DND-41 (cell line): ENCODE results near the gene KCNJ16.

ENCODE experiments used
- ATAC-seq: fragments of 200-7000 bp; cut with Tn5 transposase; 3 replicates; pipeline ENCODE4 v1.9.1; 2021; ENCODE audit warnings: low read depth; ENCODE audit not compliant: insufficient read depth
- DNase-seq: peaks from one replicate; pipeline ENCODE4 v3.0.0-alpha.2; 2020
- H2AFZ ChIP-seq: 2 replicates; pipeline ENCODE4 v1.6.0; 2012; ENCODE audit warnings: low read depth, low read length
- H3K27ac ChIP-seq: 2 replicates; pipeline ENCODE4 v1.5.1; 2012; ENCODE audit warnings: low read length, inconsistent platforms
- H3K27me3 ChIP-seq: fragments of 200-600 bp; sonication (generic); 2 replicates; pipeline ENCODE4 v1.6.0; 2012; ENCODE audit warnings: low read length, mild to moderate bottlenecking, inconsistent platforms; ENCODE audit not compliant: insufficient read depth, poor library complexity
- H3K36me3 ChIP-seq: 2 replicates; pipeline ENCODE4 v1.5.1; 2012; ENCODE audit warnings: low read length, inconsistent platforms; ENCODE audit not compliant: insufficient read depth
- H3K4me1 ChIP-seq: 2 replicates; pipeline ENCODE4 v1.5.1; 2012; ENCODE audit warnings: mild to moderate bottlenecking, low read length; ENCODE audit not compliant: insufficient read depth
- H3K4me2 ChIP-seq: 2 replicates; pipeline ENCODE4 v1.6.0; 2012; ENCODE audit warnings: mild to moderate bottlenecking, moderate library complexity, low read length, inconsistent platforms; ENCODE audit not compliant: insufficient read depth
- H3K4me3 ChIP-seq, 2 experiments: fragments of 200-600 bp in 1 of 2; shearing (Covaris generic) in 1 of 2; 2 replicates each; pipeline ENCODE4 v1.5.1; 2012 to 2016; ENCODE audit warnings: inconsistent platforms in 2 of 2, low read length in 2 of 2, mild to moderate bottlenecking in 2 of 2, low read depth in 1 of 2, moderate library complexity in 1 of 2
- H3K79me2 ChIP-seq: 2 replicates; pipeline ENCODE4 v1.6.0; 2012; ENCODE audit warnings: low read length, inconsistent platforms; ENCODE audit not compliant: insufficient read depth
- H3K9ac ChIP-seq: 2 replicates; pipeline ENCODE4 v1.6.0; 2012; ENCODE audit warnings: low read depth, mild to moderate bottlenecking, inconsistent platforms, low read length, moderate library complexity
- H3K9me3 ChIP-seq: 2 replicates; pipeline ENCODE4 v1.5.1; 2012; ENCODE audit warnings: low read length, moderate library complexity, mild to moderate bottlenecking, inconsistent platforms; ENCODE audit not compliant: insufficient read depth, severe bottlenecking
- H4K20me1 ChIP-seq: 2 replicates; pipeline ENCODE4 v1.6.0; 2012; ENCODE audit warnings: low read length; ENCODE audit not compliant: insufficient read depth
- EZH2 ChIP-seq: IDR thresholded peaks from 3 replicates; pipeline ENCODE4 v1.6.1; 2012; ENCODE audit warnings: borderline replicate concordance, low read depth, mild to moderate bottlenecking, moderate library complexity, low read length, inconsistent platforms; ENCODE audit not compliant: severe bottlenecking
- TF ChIP-seq, protein P1 (sequence below): IDR thresholded peaks from 2 replicates; pipeline ENCODE4 v1.5.1; 2012; ENCODE audit warnings: borderline replicate concordance, low read length, moderate library complexity, mild to moderate bottlenecking; ENCODE audit not compliant: poor library complexity, severe bottlenecking; ENCODE audit errors: extremely low read depth

The KCNJ16 gene

GRCh38 chr17:70107441-70107840, 32.4 kb downstream of the KCNJ16 start:
- no peaks in the 10 kb centered on the region for H3K79me2 ChIP-seq
- no peaks in the 10 kb centered on the region for H3K36me3 ChIP-seq
- TF ChIP-seq, protein P1, sequence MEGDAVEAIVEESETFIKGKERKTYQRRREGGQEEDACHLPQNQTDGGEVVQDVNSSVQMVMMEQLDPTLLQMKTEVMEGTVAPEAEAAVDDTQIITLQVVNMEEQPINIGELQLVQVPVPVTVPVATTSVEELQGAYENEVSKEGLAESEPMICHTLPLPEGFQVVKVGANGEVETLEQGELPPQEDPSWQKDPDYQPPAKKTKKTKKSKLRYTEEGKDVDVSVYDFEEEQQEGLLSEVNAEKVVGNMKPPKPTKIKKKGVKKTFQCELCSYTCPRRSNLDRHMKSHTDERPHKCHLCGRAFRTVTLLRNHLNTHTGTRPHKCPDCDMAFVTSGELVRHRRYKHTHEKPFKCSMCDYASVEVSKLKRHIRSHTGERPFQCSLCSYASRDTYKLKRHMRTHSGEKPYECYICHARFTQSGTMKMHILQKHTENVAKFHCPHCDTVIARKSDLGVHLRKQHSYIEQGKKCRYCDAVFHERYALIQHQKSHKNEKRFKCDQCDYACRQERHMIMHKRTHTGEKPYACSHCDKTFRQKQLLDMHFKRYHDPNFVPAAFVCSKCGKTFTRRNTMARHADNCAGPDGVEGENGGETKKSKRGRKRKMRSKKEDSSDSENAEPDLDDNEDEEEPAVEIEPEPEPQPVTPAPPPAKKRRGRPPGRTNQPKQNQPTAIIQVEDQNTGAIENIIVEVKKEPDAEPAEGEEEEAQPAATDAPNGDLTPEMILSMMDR, result no peak
- no peak for TF ChIP-seq EZH2
- H3K4me2 ChIP-seq, result no peak overlapping the region
- no peaks in the 10 kb centered on the region for H3K9me3 ChIP-seq
- H3K27ac ChIP-seq, result no peak overlapping the region
- no peak overlapping the region for H3K9ac ChIP-seq
- no peak overlapping the region for H2AFZ ChIP-seq
- no peak overlapping the region for H3K4me3 ChIP-seq
- DNase-seq (no peak), ATAC-seq (no peak)
- H3K4me1 ChIP-seq, result no peaks in the 10 kb centered on the region
- no peaks in the 10 kb centered on the region for H4K20me1 ChIP-seq
- H3K27me3 ChIP-seq, result no peaks in the 10 kb centered on the region

GRCh38 chr17:70107904-70108565, 33.0 kb downstream of the KCNJ16 start:
- H3K27me3 ChIP-seq, result no peaks in the 10 kb centered on the region
- TF ChIP-seq, protein P1, result no peak
- TF ChIP-seq EZH2, result no peak
- H4K20me1 ChIP-seq, result no peaks in the 10 kb centered on the region
- H3K4me3 ChIP-seq, result no peak overlapping the region
- H3K4me2 ChIP-seq, result no peak overlapping the region
- H3K27ac ChIP-seq, result no peak overlapping the region
- ATAC-seq (no peak), DNase-seq (no peak)
- H3K4me1 ChIP-seq, result no peaks in the 10 kb centered on the region
- H3K9ac ChIP-seq, result no peak overlapping the region
- no peak overlapping the region for H2AFZ ChIP-seq
- H3K79me2 ChIP-seq, result no peaks in the 10 kb centered on the region
- no peaks in the 10 kb centered on the region for H3K36me3 ChIP-seq
- no peaks in the 10 kb centered on the region for H3K9me3 ChIP-seq

DNA sequence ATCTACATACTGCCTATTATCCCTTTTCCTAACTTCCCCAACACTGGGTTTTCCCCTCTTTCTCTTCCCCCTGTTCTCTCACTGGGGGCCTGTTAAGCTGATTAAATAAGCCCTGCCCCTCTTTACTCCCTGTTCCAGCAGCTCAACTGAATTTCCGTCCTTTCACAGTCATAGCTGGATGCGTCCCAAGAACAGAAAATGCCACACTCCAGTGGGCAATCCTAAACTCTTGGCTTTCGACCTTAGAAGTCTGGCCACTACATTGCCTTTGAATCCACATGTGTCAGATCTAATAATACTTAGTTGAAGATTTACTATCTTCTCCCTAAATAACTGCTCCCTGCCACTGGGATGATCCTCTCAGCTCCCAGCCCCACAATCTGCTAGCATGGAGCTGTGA, 34.5 kb downstream of the KCNJ16 start:
- H2AFZ ChIP-seq, result no peak overlapping the region
- no peaks in the 10 kb centered on the region for H3K27me3 ChIP-seq
- H3K9me3 ChIP-seq, result no peaks in the 10 kb centered on the region
- H3K27ac ChIP-seq, result no peak overlapping the region
- no peaks in the 10 kb centered on the region for H3K79me2 ChIP-seq
- no peak for TF ChIP-seq EZH2
- TF ChIP-seq, protein P1, result no peak
- H4K20me1 ChIP-seq, result no peaks in the 10 kb centered on the region
- no peaks in the 10 kb centered on the region for H3K4me1 ChIP-seq
- DNase-seq (no peak), ATAC-seq (no peak)
- H3K4me3 ChIP-seq, result no peak overlapping the region
- H3K4me2 ChIP-seq, result no peak overlapping the region
- no peak overlapping the region for H3K9ac ChIP-seq
- H3K36me3 ChIP-seq, result no peaks in the 10 kb centered on the region
